GM19455 (cell line): ENCODE data around the gene RHOT1.
"Not testable (repeated sequence)": the region's sequence is repeated elsewhere in the genome, so short reads cannot be mapped to it uniquely, and the experiment has no call there.

Source experiments
- ATAC-seq: cut with Tn5 transposase; IDR thresholded peaks from one replicate; pipeline ENCODE4 v1.9.1; 2021; ENCODE audit not compliant: unreplicated experiment

Gene RHOT1

GRCh38 chr17:32123782-32124181 is 18.5 kb upstream of the RHOT1 start:
- no peak for ATAC-seq

GRCh38 chr17:32124985-32125847 is 17.1 kb upstream of the RHOT1 start:
- ATAC-seq: no peak

- ATAC-seq: no peak
These were observed 16.5 kb upstream of the RHOT1 start for GRCh38 chr17:32125848-32126153.

- ATAC-seq: no peak
These were observed 16.0 kb upstream of the RHOT1 start for GRCh38 chr17:32126325-32126724.

GRCh38 chr17:32126746-32127145 is 15.6 kb upstream of the RHOT1 start:
- no peak for ATAC-seq

- ATAC-seq: peak; percentile 85
These were observed 15.0 kb upstream of the RHOT1 start for GRCh38 chr17:32127158-32127897.

- not testable (repeated sequence) for ATAC-seq
These were observed 13.8 kb upstream of the RHOT1 start for GRCh38 chr17:32128470-32128869.

GRCh38 chr17:32135497-32136117 is 6.7 kb upstream of the RHOT1 start:
- ATAC-seq: not testable (repeated sequence)

- ATAC-seq: no peak
These were observed 5.4 kb upstream of the RHOT1 start for GRCh38 chr17:32136856-32137255.

- ATAC-seq: not testable (repeated sequence)
These were observed 2.8 kb upstream of the RHOT1 start for GRCh38 chr17:32139504-32139903.

- no peak for ATAC-seq
These were observed 1.0 kb upstream of the RHOT1 start for GRCh38 chr17:32141258-32141657.

GRCh38 chr17:32141679-32142037 is 644 bp upstream of the RHOT1 start:
- ATAC-seq: no peak

- ATAC-seq: no peak
These were observed 690 bp downstream of the RHOT1 start for GRCh38 chr17:32142857-32143526.

- no peak for ATAC-seq
These were observed 1.2 kb downstream of the RHOT1 start for GRCh38 chr17:32143527-32143870.

GRCh38 chr17:32144442-32144841 is 2.1 kb downstream of the RHOT1 start:
- ATAC-seq: not testable (repeated sequence)

- no peak for ATAC-seq
These were observed 6.0 kb downstream of the RHOT1 start for GRCh38 chr17:32148351-32148750.

GRCh38 chr17:32150358-32150757 is 8.1 kb downstream of the RHOT1 start:
- no peak for ATAC-seq

GRCh38 chr17:32152130-32152529 is 9.8 kb downstream of the RHOT1 start:
- no peak for ATAC-seq

GRCh38 chr17:32155896-32156295 is 13.6 kb downstream of the RHOT1 start:
- no peak for ATAC-seq

GRCh38 chr17:32156656-32157055 is 14.4 kb downstream of the RHOT1 start:
- ATAC-seq: no peak

GRCh38 chr17:32157225-32157624 is 14.9 kb downstream of the RHOT1 start:
- no peak for ATAC-seq
